Smooth muscle cell (in vitro differentiated cells): Measurements from ENCODE around the gene CAPN15. TPM values are rescaled to one million over a fixed set of nuclear protein-coding genes. Genes with fewer than 3 reads are reported as not detected.
A peak's percentile ranks its signal among the peaks of the same experiment; 100 is the strongest.

Experiments used
- DNase-seq: peaks from one replicate; lab custom pipeline; 2025; ENCODE audit not compliant: unreplicated experiment; lab: John Stamatoyannopoulos, UW
- H2AFZ ChIP-seq: fragments of 200-600 bp; sonication (generic); 2 replicates; pipeline ENCODE4 v1.6.0; 2016; ENCODE audit warnings: antibody characterized with exemption, low read depth, mild to moderate bottlenecking
- H3F3A ChIP-seq: fragments of 200-600 bp; sonication (generic); 2 replicates; pipeline ENCODE4 v1.6.0; 2017; ENCODE audit warnings: antibody characterized with exemption, low read depth
- H3K27ac ChIP-seq: fragments of 200-600 bp; sonication (generic); 2 replicates; pipeline ENCODE4 v1.5.1; 2016; ENCODE audit warnings: low read depth, mild to moderate bottlenecking
- H3K27me3 ChIP-seq: fragments of 200-600 bp; sonication (generic); 2 replicates; pipeline ENCODE4 v1.6.1; 2016; ENCODE audit warnings: low read depth, mild to moderate bottlenecking
- H3K36me3 ChIP-seq: fragments of 200-600 bp; sonication (generic); 2 replicates; pipeline ENCODE4 v1.5.1; 2016; ENCODE audit warnings: low read depth
- H3K4me1 ChIP-seq: fragments of 200-600 bp; sonication (generic); 2 replicates; pipeline ENCODE4 v1.5.1; 2016; ENCODE audit warnings: low read depth
- H3K4me2 ChIP-seq: fragments of 200-600 bp; sonication (generic); 2 replicates; pipeline ENCODE4 v1.6.0; 2016; ENCODE audit warnings: mild to moderate bottlenecking
- H3K4me3 ChIP-seq: fragments of 200-600 bp; sonication (generic); 2 replicates; pipeline ENCODE4 v1.5.1; 2016; ENCODE audit warnings: mild to moderate bottlenecking
- H3K79me2 ChIP-seq: fragments of 200-600 bp; sonication (generic); 2 replicates; pipeline ENCODE4 v1.6.0; 2016; ENCODE audit warnings: low read depth, mild to moderate bottlenecking
- H3K9ac ChIP-seq: fragments of 200-600 bp; sonication (generic); 2 replicates; pipeline ENCODE4 v1.6.0; 2016; ENCODE audit warnings: low read depth
- H3K9me3 ChIP-seq: fragments of 200-600 bp; sonication (generic); replicated peaks from 2 replicates; pipeline ENCODE4 v1.5.1; 2016; ENCODE audit warnings: low read depth
- H4K20me1 ChIP-seq: fragments of 200-600 bp; sonication (generic); 2 replicates; pipeline ENCODE4 v1.6.0; 2016; ENCODE audit warnings: low read depth
- WGBS: methylation state at CpG from one replicate; pipeline ENCODE4 v1.1.7; 2016; ENCODE audit warnings: low lambda C conversion rate; 5-methylcytosine and 5-hydroxymethylcytosine counted together
- polyA plus RNA-seq: library from polyadenylated mRNA; unstranded; fragments of >200 nt; fragmentation: Nextera tagmentation; extraction: Ambion mirVana; gene quantifications from 2 replicates; pipeline ENCODE4 v1.2.1, GENCODE V29; 2016
- total RNA-seq: library from RNA; depleted of rRNA; stranded (reverse); fragments of >200 nt; gene quantifications from 2 replicates; pipeline ENCODE4 v1.2.3, GENCODE V29; 2014
- TF ChIP-seq, protein P1 (sequence below): fragments of 200-600 bp; sonication (generic); IDR thresholded peaks from 2 replicates; pipeline ENCODE4 v1.5.1; 2017; ENCODE audit warnings: borderline replicate concordance, mild to moderate bottlenecking, antibody characterized with exemption; ENCODE audit not compliant: insufficient read depth, poor library complexity, severe bottlenecking

Gene CAPN15
- total and polyA plus RNA-seq, 2 experiments from 2014 or later = 14.7 to 18.7 TPM

DNA sequence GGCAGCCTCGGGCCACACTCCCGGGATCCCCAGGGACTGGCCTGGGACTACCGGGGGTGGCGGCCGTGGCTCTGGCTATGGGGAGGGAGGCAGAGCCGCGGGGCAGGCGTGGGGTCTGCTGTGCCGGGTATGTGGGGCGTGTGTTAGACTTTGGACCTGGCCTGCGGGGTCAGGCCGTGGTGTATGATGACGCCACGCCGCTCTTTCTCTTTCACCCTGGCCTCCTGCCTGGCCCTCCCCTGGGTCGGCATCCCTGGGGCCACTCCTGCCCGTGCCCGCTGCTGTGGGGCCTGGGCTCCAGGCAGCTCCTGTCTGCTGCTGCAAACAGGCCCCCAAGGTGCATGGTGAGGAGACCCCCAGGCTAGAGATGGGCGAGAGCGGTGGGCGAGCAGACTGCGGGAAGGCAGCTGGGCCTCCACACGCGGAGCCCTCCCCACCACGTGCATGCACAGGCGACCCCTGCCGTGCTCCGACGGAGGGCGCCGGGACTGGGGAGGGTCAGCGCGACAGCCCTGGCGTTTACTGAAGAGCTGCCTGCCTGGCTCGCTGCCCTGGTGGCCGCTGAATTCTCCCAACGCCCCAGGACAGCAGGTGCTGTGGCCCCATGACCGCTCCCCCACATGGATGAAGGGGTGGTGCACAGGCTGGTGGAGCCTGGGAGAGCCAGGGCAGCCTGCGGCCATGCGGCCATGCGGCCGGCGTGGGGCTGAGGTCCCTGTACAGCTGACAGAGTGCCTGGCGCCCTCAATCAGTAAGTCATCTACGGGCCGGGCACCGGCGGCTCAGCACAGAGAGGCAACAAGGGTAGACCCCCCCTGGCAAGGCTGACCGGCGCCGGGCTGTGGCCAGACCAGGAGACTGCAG is 16.0 kb downstream of the CAPN15 start:
- H3K4me2 ChIP-seq = no peak overlapping the region
- no peak overlapping the region for H3K4me3 ChIP-seq
- no peaks in the 10 kb centered on the region for H3K9me3 ChIP-seq
- no peaks in the 10 kb centered on the region for H3K4me1 ChIP-seq
- no peak overlapping the region for H3K27ac ChIP-seq
- no peak overlapping the region for H3K9ac ChIP-seq
- TF ChIP-seq, protein P1, sequence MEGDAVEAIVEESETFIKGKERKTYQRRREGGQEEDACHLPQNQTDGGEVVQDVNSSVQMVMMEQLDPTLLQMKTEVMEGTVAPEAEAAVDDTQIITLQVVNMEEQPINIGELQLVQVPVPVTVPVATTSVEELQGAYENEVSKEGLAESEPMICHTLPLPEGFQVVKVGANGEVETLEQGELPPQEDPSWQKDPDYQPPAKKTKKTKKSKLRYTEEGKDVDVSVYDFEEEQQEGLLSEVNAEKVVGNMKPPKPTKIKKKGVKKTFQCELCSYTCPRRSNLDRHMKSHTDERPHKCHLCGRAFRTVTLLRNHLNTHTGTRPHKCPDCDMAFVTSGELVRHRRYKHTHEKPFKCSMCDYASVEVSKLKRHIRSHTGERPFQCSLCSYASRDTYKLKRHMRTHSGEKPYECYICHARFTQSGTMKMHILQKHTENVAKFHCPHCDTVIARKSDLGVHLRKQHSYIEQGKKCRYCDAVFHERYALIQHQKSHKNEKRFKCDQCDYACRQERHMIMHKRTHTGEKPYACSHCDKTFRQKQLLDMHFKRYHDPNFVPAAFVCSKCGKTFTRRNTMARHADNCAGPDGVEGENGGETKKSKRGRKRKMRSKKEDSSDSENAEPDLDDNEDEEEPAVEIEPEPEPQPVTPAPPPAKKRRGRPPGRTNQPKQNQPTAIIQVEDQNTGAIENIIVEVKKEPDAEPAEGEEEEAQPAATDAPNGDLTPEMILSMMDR = no peak
- H3K36me3 ChIP-seq = no peaks in the 10 kb centered on the region
- no peak for DNase-seq
- H3F3A ChIP-seq = no peaks in the 10 kb centered on the region
- H2AFZ ChIP-seq = no peak overlapping the region
- H4K20me1 ChIP-seq = peaks cover 84% of the 10 kb centered on the region
- 96% methylated on average over 44 of the region's 51 CpGs for WGBS
- H3K79me2 ChIP-seq = peaks cover 26% of the 10 kb centered on the region
- no peaks in the 10 kb centered on the region for H3K27me3 ChIP-seq

DNA sequence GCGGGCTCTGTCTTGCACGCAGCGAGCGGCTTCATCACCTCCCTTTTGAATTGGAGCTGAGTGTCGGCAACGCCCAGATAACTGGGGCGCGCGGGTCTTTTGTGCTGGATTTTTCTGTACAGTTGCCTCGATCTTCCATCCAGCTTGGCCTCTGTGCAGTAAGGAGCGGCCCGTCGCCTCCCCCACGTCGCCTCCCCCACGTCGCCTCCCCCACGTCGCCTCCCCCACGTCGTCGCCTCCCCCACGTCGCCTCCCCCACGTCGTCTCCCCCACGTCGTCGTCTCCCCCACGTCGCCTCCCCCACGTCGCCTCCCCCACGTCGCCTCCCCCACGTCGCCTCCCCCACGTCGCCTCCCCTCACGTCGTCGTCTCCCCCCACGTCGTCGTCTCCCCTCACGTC is 17.0 kb downstream of the CAPN15 start:
- no peak overlapping the region for H3K27ac ChIP-seq
- no peak overlapping the region for H3K9ac ChIP-seq
- no peaks in the 10 kb centered on the region for H3K9me3 ChIP-seq
- H3K4me3 ChIP-seq = no peak overlapping the region
- WGBS = 98% methylated on average over 10 of the region's 46 CpGs
- H2AFZ ChIP-seq = no peak overlapping the region
- H3K4me1 ChIP-seq = no peaks in the 10 kb centered on the region
- H3K27me3 ChIP-seq = no peaks in the 10 kb centered on the region
- H4K20me1 ChIP-seq = peaks cover 74% of the 10 kb centered on the region
- H3K79me2 ChIP-seq = peaks cover 17% of the 10 kb centered on the region
- TF ChIP-seq, protein P1 = no peak
- H3K4me2 ChIP-seq = no peak overlapping the region
- H3K36me3 ChIP-seq = no peaks in the 10 kb centered on the region
- no peak for DNase-seq
- H3F3A ChIP-seq = no peaks in the 10 kb centered on the region

DNA sequence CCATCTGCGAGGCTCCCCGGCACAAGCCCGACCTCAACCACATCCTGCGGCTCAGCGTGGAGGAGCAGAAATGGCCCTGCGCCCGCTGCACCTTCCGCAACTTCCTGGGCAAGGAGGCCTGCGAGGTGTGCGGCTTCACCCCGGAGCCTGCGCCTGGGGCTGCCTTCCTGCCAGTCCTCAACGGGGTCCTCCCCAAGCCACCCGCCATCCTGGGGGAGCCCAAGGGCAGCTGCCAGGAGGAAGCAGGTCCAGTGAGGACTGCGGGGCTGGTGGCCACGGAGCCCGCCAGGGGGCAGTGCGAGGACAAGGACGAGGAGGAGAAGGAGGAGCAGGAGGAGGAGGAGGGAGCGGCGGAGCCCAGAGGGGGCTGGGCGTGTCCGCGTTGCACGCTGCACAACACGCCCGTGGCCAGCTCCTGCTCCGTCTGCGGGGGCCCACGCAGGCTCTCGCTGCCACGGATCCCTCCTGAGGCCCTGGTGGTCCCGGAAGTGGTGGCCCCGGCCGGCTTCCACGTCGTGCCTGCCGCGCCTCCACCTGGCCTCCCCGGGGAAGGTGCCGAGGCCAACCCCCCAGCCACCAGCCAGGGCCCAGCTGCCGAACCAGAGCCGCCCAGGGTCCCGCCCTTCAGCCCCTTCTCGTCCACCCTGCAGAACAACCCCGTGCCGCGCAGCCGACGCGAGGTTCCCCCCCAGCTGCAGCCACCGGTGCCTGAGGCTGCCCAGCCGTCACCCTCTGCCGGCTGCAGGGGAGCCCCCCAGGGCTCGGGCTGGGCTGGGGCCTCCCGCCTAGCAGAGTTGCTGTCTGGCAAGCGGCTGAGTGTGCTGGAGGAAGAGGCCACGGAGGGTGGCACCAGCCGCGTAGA is 19.6 kb downstream of the CAPN15 start:
- no peaks in the 10 kb centered on the region for H3F3A ChIP-seq
- no peak overlapping the region for H2AFZ ChIP-seq
- peak; percentile 14 for DNase-seq
- H3K9ac ChIP-seq = no peak overlapping the region
- 90% methylated on average over 52 of the region's 60 CpGs for WGBS
- H4K20me1 ChIP-seq = peaks cover 54% of the 10 kb centered on the region
- no peak overlapping the region for H3K27ac ChIP-seq
- H3K79me2 ChIP-seq = peaks cover 6% of the 10 kb centered on the region
- no peak overlapping the region for H3K4me3 ChIP-seq
- H3K4me2 ChIP-seq = no peak overlapping the region
- H3K9me3 ChIP-seq = no peaks in the 10 kb centered on the region
- no peaks in the 10 kb centered on the region for H3K27me3 ChIP-seq
- H3K4me1 ChIP-seq = no peaks in the 10 kb centered on the region
- H3K36me3 ChIP-seq = no peaks in the 10 kb centered on the region
- TF ChIP-seq, protein P1 = peak; percentile 46
